ENCODE measurements around the gene ROR1. TPM values are rescaled to one million over a fixed set of nuclear protein-coding genes. Genes with fewer than 3 reads are reported as not detected.

The ROR1 gene
- total RNA-seq, 1 donor from 2014 or later, result 11.0 TPM

- Mint-ChIP-seq H3K27ac (ENCODE audit: unreplicated experiment) (peak overlapping the region; percentile 28), H3K4me3 (no peak overlapping the region), H3K36me3 (ENCODE audit: low read depth) (no peaks in the 10 kb centered on the region), H3K9me3 (no peaks in the 10 kb centered on the region), H3K4me1 (peaks cover 8% of the 10 kb centered on the region), H3K27me3 (ENCODE audit: low read depth) (no peaks in the 10 kb centered on the region)
- no peak for TF ChIP-seq CTCF (conservative IDR thresholded peaks at IDR 0.05)
- DNase-seq (ENCODE audit: low read depth, low spot score), result no peak
Observed at GRCh38 chr1:63936801-63937200, 163.0 kb downstream of the ROR1 start.

DNA sequence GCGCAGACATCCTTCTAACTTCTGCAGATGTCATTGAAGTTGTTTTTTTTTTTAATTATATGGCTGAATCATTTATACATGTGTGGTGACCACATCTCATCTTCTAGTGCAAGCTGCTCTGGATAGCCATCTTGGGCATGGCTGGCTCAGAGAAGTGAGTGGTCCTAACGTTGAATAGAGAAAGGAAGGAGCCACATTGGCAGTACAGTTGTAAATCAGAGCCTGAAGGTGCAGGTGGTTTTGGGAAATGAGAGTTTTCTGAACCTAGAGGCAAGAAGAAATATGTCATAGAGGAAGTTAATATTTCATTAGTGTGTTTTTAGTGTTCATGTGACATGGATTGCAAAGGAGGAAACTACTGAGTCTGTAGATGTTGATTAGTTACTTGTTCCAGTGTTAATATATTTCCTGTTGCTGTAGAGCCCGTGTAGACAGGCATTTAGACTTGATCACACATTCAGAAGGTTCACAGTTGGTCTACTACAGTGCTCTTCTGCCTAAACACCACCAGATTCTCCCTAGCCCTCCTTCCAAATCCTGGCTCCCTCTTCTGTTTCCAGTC is 163.7 kb downstream of the ROR1 start:
- Mint-ChIP-seq H3K36me3 (ENCODE audit: low read depth) (no peaks in the 10 kb centered on the region), H3K4me3 (no peak overlapping the region)
- no peak for TF ChIP-seq CTCF (conservative IDR thresholded peaks at IDR 0.05)

GRCh38 chr1:63940440-63940839 is 166.6 kb downstream of the ROR1 start:
- Mint-ChIP-seq H3K27ac (ENCODE audit: unreplicated experiment) (no peak overlapping the region), H3K27me3 (ENCODE audit: low read depth) (no peaks in the 10 kb centered on the region), H3K4me1 (no peaks in the 10 kb centered on the region), H3K9me3 (no peaks in the 10 kb centered on the region), H3K36me3 (ENCODE audit: low read depth) (no peaks in the 10 kb centered on the region), H3K4me3 (no peak overlapping the region)
- TF ChIP-seq CTCF (conservative IDR thresholded peaks at IDR 0.05), result no peak
- DNase-seq (ENCODE audit: low read depth, low spot score), result no peak

More for the DNA sequence above, 163.7 kb downstream of the ROR1 start:
- DNase-seq (ENCODE audit: low read depth, low spot score), result no peak
- no peaks in the 10 kb centered on the region for H3K9me3 Mint-ChIP-seq
- H3K4me1 Mint-ChIP-seq, result peaks cover 8% of the 10 kb centered on the region
- H3K27me3 Mint-ChIP-seq (ENCODE audit: low read depth), result no peaks in the 10 kb centered on the region
- peak overlapping the region; percentile 28 for H3K27ac Mint-ChIP-seq (ENCODE audit: unreplicated experiment)

- no peak for DNase-seq (ENCODE audit: low read depth, low spot score)
- H3K27ac Mint-ChIP-seq (ENCODE audit: unreplicated experiment), result no peak overlapping the region
- H3K27me3 Mint-ChIP-seq (ENCODE audit: low read depth), result no peaks in the 10 kb centered on the region
- H3K9me3 Mint-ChIP-seq, result no peaks in the 10 kb centered on the region
- H3K4me1 Mint-ChIP-seq, result peaks cover under 1% of the 10 kb centered on the region
- no peaks in the 10 kb centered on the region for H3K36me3 Mint-ChIP-seq (ENCODE audit: low read depth)
- TF ChIP-seq CTCF (conservative IDR thresholded peaks at IDR 0.05), result no peak
- no peak overlapping the region for H3K4me3 Mint-ChIP-seq
Observed at GRCh38 chr1:63943393-63943792, 169.6 kb downstream of the ROR1 start.

GRCh38 chr1:63945943-63946342 is 172.1 kb downstream of the ROR1 start:
- TF ChIP-seq CTCF (conservative IDR thresholded peaks at IDR 0.05), result no peak
- no peaks in the 10 kb centered on the region for H3K9me3 Mint-ChIP-seq
- no peak overlapping the region for H3K27ac Mint-ChIP-seq (ENCODE audit: unreplicated experiment)
- H3K4me3 Mint-ChIP-seq, result no peak overlapping the region
- DNase-seq (ENCODE audit: low read depth, low spot score), result no peak
- peaks cover 6% of the 10 kb centered on the region for H3K4me1 Mint-ChIP-seq
- no peaks in the 10 kb centered on the region for H3K27me3 Mint-ChIP-seq (ENCODE audit: low read depth)
- no peaks in the 10 kb centered on the region for H3K36me3 Mint-ChIP-seq (ENCODE audit: low read depth)

Measured in neural crest cell (in vitro differentiated cells).